HG02642 (cell line): ENCODE data around the gene VEGFA.

Source experiments
- ATAC-seq: cut with Tn5 transposase; IDR thresholded peaks from one replicate; pipeline ENCODE4 v1.9.1; 2021; ENCODE audit warnings: mild to moderate bottlenecking; ENCODE audit not compliant: unreplicated experiment, poor library complexity

VEGFA gene

GRCh38 chr6:43781941-43782704 is 12.1 kb downstream of the VEGFA start:
- ATAC-seq, result no peak

GRCh38 chr6:43782764-43783513 is 12.9 kb downstream of the VEGFA start:
- ATAC-seq, result no peak

GRCh38 chr6:43784049-43784855 is 14.2 kb downstream of the VEGFA start:
- no peak for ATAC-seq

GRCh38 chr6:43785220-43785752 is 15.3 kb downstream of the VEGFA start:
- ATAC-seq, result no peak

- no peak for ATAC-seq
These were observed 15.9 kb downstream of the VEGFA start for GRCh38 chr6:43785904-43786303.

GRCh38 chr6:43786664-43787329 is 16.8 kb downstream of the VEGFA start:
- no peak for ATAC-seq

- no peak for ATAC-seq
These were observed 18.3 kb downstream of the VEGFA start for GRCh38 chr6:43788301-43788700.

- no peak for ATAC-seq
These were observed 19.4 kb downstream of the VEGFA start for GRCh38 chr6:43789447-43789846.

- no peak for ATAC-seq
These were observed 20.0 kb downstream of the VEGFA start for GRCh38 chr6:43790031-43790430.

- ATAC-seq, result no peak
These were observed 21.9 kb downstream of the VEGFA start for GRCh38 chr6:43791745-43792422.

GRCh38 chr6:43793154-43793874 is 23.3 kb downstream of the VEGFA start:
- ATAC-seq, result no peak

GRCh38 chr6:43793875-43794242 is 23.8 kb downstream of the VEGFA start:
- ATAC-seq, result no peak

- no peak for ATAC-seq
These were observed 25.4 kb downstream of the VEGFA start for GRCh38 chr6:43795421-43795820.

- ATAC-seq, result no peak
These were observed 26.2 kb downstream of the VEGFA start for GRCh38 chr6:43796168-43796567.

- ATAC-seq, result no peak
These were observed 27.2 kb downstream of the VEGFA start for GRCh38 chr6:43796903-43797890.

- no peak for ATAC-seq
These were observed 27.9 kb downstream of the VEGFA start for GRCh38 chr6:43797919-43798318.

GRCh38 chr6:43798688-43799444 is 28.9 kb downstream of the VEGFA start:
- ATAC-seq, result no peak
